ENCODE measurements around the gene XRCC6. TPM values are rescaled to one million over a fixed set of nuclear protein-coding genes. Genes with fewer than 3 reads are reported as not detected.

Gene XRCC6
- total and polyA plus RNA-seq, 2 of the 13 experiments (the other 11 are each of a cell fraction or from before 2014, with no cell fraction given): 124 to 625 TPM

DNA sequence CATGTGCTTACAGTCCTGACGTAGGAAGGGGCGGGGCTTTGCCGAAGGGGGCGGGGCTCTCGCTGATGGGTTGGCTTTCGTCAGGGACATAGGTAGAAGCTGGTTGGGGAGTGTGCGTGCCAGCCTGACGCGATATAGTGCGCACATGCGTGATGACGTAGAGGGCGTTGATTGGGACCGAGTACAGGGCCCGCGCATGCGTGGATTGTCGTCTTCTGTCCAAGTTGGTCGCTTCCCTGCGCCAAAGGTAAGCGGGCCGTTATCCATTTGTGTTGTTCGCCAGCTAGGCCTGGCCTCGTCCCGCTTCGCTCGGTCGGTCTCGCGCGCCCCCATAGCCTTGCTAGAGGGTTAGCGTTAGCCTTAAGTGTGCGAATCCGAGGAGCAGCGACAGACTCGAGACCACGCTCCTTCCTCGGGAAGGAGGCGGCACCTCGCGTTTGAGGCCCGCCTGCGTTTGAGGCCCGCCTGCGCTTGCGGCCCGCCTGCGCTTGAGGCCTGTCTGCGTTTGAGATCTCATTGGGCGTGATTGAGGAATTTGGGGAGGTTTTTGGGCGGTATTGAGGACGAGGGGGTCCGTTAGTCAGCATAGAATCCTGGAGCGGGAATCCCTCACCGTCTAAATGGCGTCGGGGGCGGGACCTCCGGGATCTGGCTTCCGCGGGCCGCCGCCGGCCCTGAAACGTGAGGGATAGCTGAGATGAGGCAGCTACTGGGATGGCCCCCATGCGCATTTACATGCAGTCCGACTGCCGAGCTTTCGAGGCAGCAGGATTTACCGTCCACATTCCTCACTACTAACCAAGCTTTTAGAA is at the start of gene XRCC6 (continued):
- TF ChIP-seq SNRNP70 (IDR thresholded peaks at IDR 0.05; ENCODE audit: low read depth, low read length) (no peak), NFKB2 (CRISPR knock-in tag; IDR thresholded peaks at IDR 0.05; ENCODE audit: borderline replicate concordance) (peak; percentile 88; the same call in 1 of the 2 replicates), GPN1 (CRISPR knock-in tag; IDR thresholded peaks at IDR 0.05; ENCODE audit: borderline replicate concordance) (no peak; the same call in 1 of the 2 replicates), ZNF777 (CRISPR knock-in tag; IDR thresholded peaks at IDR 0.05) (0 out of 2 replicates have a peak, but pooled peaks have one; percentile 6), ZC3H4 (CRISPR knock-in tag; IDR thresholded peaks at IDR 0.05; ENCODE audit: borderline replicate concordance) (no peak), ARNT (IDR thresholded peaks at IDR 0.05) (no peak), SRY (CRISPR knock-in tag; IDR thresholded peaks at IDR 0.05) (peak; percentile 87), CENPT (CRISPR knock-in tag; IDR thresholded peaks at IDR 0.05; ENCODE audit: low read depth) (no peak), SKIL (CRISPR knock-in tag; IDR thresholded peaks at IDR 0.05; ENCODE audit: borderline replicate concordance) (no peak), SATB2 (CRISPR knock-in tag; IDR thresholded peaks at IDR 0.05) (peak; percentile 26; the same call in 1 of the 2 replicates), FOXJ3 (CRISPR knock-in tag; IDR thresholded peaks at IDR 0.05; ENCODE audit: borderline replicate concordance) (no peak), ZNF30 (CRISPR knock-in tag; IDR thresholded peaks at IDR 0.05) (peak; percentile 91), FOXA1 (IDR thresholded peaks at IDR 0.05) (no peak), FOXA1 (CRISPR knock-in tag; IDR thresholded peaks at IDR 0.05) (no peak; the same call in 1 of the 2 replicates), SMARCC2 (IDR thresholded peaks at IDR 0.05) (no peak), ZNF75D (CRISPR knock-in tag; IDR thresholded peaks at IDR 0.05; ENCODE audit: borderline replicate concordance) (peak; percentile 62; the same call in 1 of the 2 replicates), TFDP2 (CRISPR knock-in tag; IDR thresholded peaks at IDR 0.05) (peak; percentile 63; the same call in 1 of the 2 replicates), EEA1 (CRISPR knock-in tag; IDR thresholded peaks at IDR 0.05; ENCODE audit: borderline replicate concordance) (peak; percentile 37; the same call in 1 of the 2 replicates), UBTF (CRISPR knock-in tag; IDR thresholded peaks at IDR 0.05) (peak; percentile 52), ZNF3 (CRISPR knock-in tag; IDR thresholded peaks at IDR 0.05) (no peak), ARHGAP35 (CRISPR knock-in tag; IDR thresholded peaks at IDR 0.05; ENCODE audit: borderline replicate concordance) (0 out of 2 replicates have a peak, but pooled peaks have one; percentile 49), ZNF710 (CRISPR knock-in tag; IDR thresholded peaks at IDR 0.05; ENCODE audit: borderline replicate concordance) (peak; percentile 15; the same call in 1 of the 2 replicates), PHF20 (CRISPR knock-in tag; IDR thresholded peaks at IDR 0.05) (peak; percentile 82)
